ENCODE data around the gene RAB1B. TPM values are rescaled to one million over a fixed set of nuclear protein-coding genes. Genes with fewer than 3 reads are reported as not detected.

RAB1B gene
- total and polyA plus RNA-seq, 2 donors (not counting 1 experiment from before 2014, with no cell fraction given), result 77.1 to 77.8 TPM

DNA sequence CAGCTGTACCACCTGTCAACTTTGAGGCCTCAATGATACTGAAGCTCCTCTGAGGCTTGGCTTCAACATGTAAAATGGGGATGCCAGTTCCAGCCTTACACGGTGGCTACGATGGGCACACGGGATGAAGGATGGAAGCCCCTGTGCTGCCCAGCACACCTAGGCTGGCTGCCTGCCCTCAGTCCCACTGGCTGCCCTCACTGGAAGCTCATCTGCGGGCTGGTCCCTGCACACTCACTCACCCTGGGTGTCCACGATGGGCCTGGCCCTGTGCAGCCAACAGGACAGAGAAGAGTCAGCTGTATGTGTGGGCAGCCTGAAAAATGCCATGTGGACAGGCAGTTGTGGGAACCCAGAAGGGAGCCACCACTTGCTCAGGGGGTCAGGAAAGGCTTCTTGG is 18.3 kb downstream of the RAB1B start:
- Histone ChIP-seq H3K27me3 (replicated peaks in 1 of 4; ENCODE audit: control extremely low read depth in 1 of 4, control insufficient read depth in 3 of 4, insufficient read depth in 4 of 4, low read length in 3 of 4) (peaks cover 0 to 13% (median 4%) of the 10 kb centered on the region in 4 experiments), H3K27ac (ENCODE audit: low read length in 2 of 2) (no peak overlapping the region), H4K20me1 (ENCODE audit: control insufficient read depth, insufficient read depth, low read length, poor library complexity, severe bottlenecking) (peaks cover 26% of the 10 kb centered on the region), H3K9me3 (ENCODE audit: control extremely low read depth in 1 of 3, control insufficient read depth in 2 of 3, insufficient read depth in 1 of 3, low read length in 2 of 3) (no peaks in the 10 kb centered on the region), H3K4me3 (ENCODE audit: control extremely low read depth in 1 of 5, extremely low read depth in 1 of 5, insufficient read depth in 1 of 5, low read depth in 2 of 5, low read length in 4 of 5) (no peak overlapping the region), H3K79me2 (ENCODE audit: control insufficient read depth, insufficient read depth, low read length) (peaks cover 35% of the 10 kb centered on the region), H3K4me2 (replicated peaks; ENCODE audit: low read depth, low read length, poor library complexity, severe bottlenecking) (no peak overlapping the region), H3K9ac (ENCODE audit: low read length) (no peak overlapping the region), H3K36me3 (replicated peaks in 1 of 2; ENCODE audit: control extremely low read depth in 1 of 2, control insufficient read depth in 1 of 2, extremely low read depth in 1 of 2, insufficient read depth in 2 of 2, low read length in 1 of 2) (peaks cover 0 to 13% of the 10 kb centered on the region in 2 experiments), H3K4me1 (ENCODE audit: control insufficient read depth in 2 of 2, insufficient read depth in 2 of 2, low read length in 2 of 2) (peaks cover 36 to 49% of the 10 kb centered on the region in 2 donors), H2AFZ (ENCODE audit: insufficient read depth, low read depth, low read length, poor library complexity, severe bottlenecking) (no peak overlapping the region)
- CTCF ChIA-PET, result interaction anchor here (0.5 to 1.0 kb wide), 3 partner anchors 16 to 209 kb away, joined by 3 read pairs; partner anchors contain the start of gene RAB1B
- Mint-ChIP-seq H3K4me1 (peaks cover 44% of the 10 kb centered on the region), H3K27me3 (no peaks in the 10 kb centered on the region), H3K4me3 (peak overlapping the region; percentile 72), H3K9me3 (ENCODE audit: insufficient read depth) (no peaks in the 10 kb centered on the region), H3K27ac (no peak overlapping the region)
- intact Hi-C loops (cut with micrococcal nuclease), result loop anchor here (5.0 kb wide), 1 partner anchor 86 kb away; the partner anchor contains the start of gene SLC29A2
- no peak for TF ChIP-seq EZH2 (IDR thresholded peaks at IDR 0.05; ENCODE audit: borderline replicate concordance, insufficient read depth, low read depth, low read length, poor library complexity, severe bottlenecking)
- TF ChIP-seq, protein P1, sequence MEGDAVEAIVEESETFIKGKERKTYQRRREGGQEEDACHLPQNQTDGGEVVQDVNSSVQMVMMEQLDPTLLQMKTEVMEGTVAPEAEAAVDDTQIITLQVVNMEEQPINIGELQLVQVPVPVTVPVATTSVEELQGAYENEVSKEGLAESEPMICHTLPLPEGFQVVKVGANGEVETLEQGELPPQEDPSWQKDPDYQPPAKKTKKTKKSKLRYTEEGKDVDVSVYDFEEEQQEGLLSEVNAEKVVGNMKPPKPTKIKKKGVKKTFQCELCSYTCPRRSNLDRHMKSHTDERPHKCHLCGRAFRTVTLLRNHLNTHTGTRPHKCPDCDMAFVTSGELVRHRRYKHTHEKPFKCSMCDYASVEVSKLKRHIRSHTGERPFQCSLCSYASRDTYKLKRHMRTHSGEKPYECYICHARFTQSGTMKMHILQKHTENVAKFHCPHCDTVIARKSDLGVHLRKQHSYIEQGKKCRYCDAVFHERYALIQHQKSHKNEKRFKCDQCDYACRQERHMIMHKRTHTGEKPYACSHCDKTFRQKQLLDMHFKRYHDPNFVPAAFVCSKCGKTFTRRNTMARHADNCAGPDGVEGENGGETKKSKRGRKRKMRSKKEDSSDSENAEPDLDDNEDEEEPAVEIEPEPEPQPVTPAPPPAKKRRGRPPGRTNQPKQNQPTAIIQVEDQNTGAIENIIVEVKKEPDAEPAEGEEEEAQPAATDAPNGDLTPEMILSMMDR (IDR thresholded peaks at IDR 0.05), result no peak
- peak; percentile 28 for DNase-seq
- ATAC-seq (ENCODE audit: low read depth), result no peak
- 97% methylated on average over 5 of the region's 5 CpGs for WGBS (ENCODE audit: insufficient coverage)
- POLR2A ChIA-PET, result no interaction called here

DNA sequence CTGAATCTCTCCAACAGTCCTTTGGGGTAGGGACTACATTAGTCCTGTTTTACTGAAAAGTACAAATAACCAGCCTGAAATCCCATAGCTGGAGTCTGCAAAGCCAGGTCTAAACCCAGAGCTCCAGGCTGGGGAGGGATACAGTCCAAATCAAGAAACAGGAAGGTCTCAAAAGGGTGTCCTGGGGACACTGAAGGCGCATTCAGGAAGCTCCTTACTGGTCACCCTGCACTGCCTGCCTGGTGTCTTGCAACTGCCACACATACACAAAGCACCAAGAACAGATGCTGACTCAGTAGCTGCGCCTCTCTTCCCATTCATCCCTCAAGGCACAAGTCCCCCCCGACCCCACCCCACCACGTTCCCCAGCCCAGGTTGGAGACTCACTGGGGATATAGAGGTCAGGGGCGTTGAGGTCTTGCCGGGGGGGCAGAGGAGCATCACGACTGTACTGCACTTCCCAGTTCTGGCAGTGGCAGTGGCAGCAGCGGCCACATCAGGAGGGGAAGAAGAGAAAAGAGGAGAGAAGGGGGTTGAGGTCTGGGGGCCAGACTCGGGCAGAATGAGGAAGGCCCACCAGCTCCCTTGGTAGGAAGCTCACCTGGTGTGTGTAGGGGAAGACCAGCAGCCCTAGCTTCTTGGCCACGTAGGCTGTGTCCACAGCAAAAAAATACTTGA is 18.9 kb downstream of the RAB1B start:
- ChIA-PET POLR2A (interaction anchor here (0.7 kb wide), 1 partner anchor 732 kb away, joined by 7 read pairs; no protein-coding TSS in a partner anchor), CTCF (interaction anchor here (0.5 to 1.0 kb wide), 4 partner anchors 17 to 210 kb away, joined by 3 to 4 read pairs (median 3); partner anchors contain the start of gene RAB1B)
- Histone ChIP-seq H3K27me3 (replicated peaks in 1 of 4; ENCODE audit: control extremely low read depth in 1 of 4, control insufficient read depth in 3 of 4, insufficient read depth in 4 of 4, low read length in 3 of 4) (peaks cover under 1 to 17% (median 7%) of the 10 kb centered on the region in 4 experiments), H3K4me1 (ENCODE audit: control insufficient read depth in 2 of 2, insufficient read depth in 2 of 2, low read length in 2 of 2) (peaks cover 36 to 48% of the 10 kb centered on the region in 2 donors), H3K27ac (ENCODE audit: low read length in 2 of 2) (no peak overlapping the region), H3K9ac (ENCODE audit: low read length) (no peak overlapping the region), H3K9me3 (ENCODE audit: control extremely low read depth in 1 of 3, control insufficient read depth in 2 of 3, insufficient read depth in 1 of 3, low read length in 2 of 3) (peaks cover 0 to under 1% (median 0%) of the 10 kb centered on the region in 3 donors), H3K4me2 (replicated peaks; ENCODE audit: low read depth, low read length, poor library complexity, severe bottlenecking) (peak overlapping the region; percentile 94), H4K20me1 (ENCODE audit: control insufficient read depth, insufficient read depth, low read length, poor library complexity, severe bottlenecking) (peaks cover 26% of the 10 kb centered on the region), H3K79me2 (ENCODE audit: control insufficient read depth, insufficient read depth, low read length) (peaks cover 35% of the 10 kb centered on the region), H3K4me3 (ENCODE audit: control extremely low read depth in 1 of 5, extremely low read depth in 1 of 5, insufficient read depth in 1 of 5, low read depth in 2 of 5, low read length in 4 of 5) (no peak overlapping the region), H3K36me3 (replicated peaks in 1 of 2; ENCODE audit: control extremely low read depth in 1 of 2, control insufficient read depth in 1 of 2, extremely low read depth in 1 of 2, insufficient read depth in 2 of 2, low read length in 1 of 2) (peaks cover 0 to 13% of the 10 kb centered on the region in 2 experiments), H2AFZ (ENCODE audit: insufficient read depth, low read depth, low read length, poor library complexity, severe bottlenecking) (no peak overlapping the region)
- H3K9me3 Mint-ChIP-seq (ENCODE audit: insufficient read depth), result no peaks in the 10 kb centered on the region
- WGBS (ENCODE audit: insufficient coverage), result 60% methylated on average over 6 of the region's 10 CpGs
- ATAC-seq (ENCODE audit: low read depth) (no peak), DNase-seq (peak; percentile 36)
- intact Hi-C loops (cut with micrococcal nuclease), result loop anchor here (5.0 kb wide), 1 partner anchor 85 kb away; the partner anchor contains the start of gene SLC29A2
- H3K27ac Mint-ChIP-seq, result peak overlapping the region; percentile 77
- TF ChIP-seq, protein P1 (IDR thresholded peaks at IDR 0.05), result no peak
- TF ChIP-seq EZH2 (IDR thresholded peaks at IDR 0.05; ENCODE audit: borderline replicate concordance, insufficient read depth, low read depth, low read length, poor library complexity, severe bottlenecking), result no peak
- H3K27me3 Mint-ChIP-seq, result no peaks in the 10 kb centered on the region
- peak overlapping the region; percentile 72 for H3K4me3 Mint-ChIP-seq
- H3K4me1 Mint-ChIP-seq, result peaks cover 39% of the 10 kb centered on the region

Data from B cell (primary cell).